Sigmoid colon (tissue), 7 donors: Measurements from ENCODE around the gene ZNF101. TPM values are rescaled to one million over a fixed set of nuclear protein-coding genes. Genes with fewer than 3 reads are reported as not detected.

Source experiments
- DNase-seq: peaks from one replicate; pipeline ENCODE4 v3.0.0-alpha.2; 2019
- H3K27ac ChIP-seq, 4 donors: fragments of 200-600 bp; sonication (generic); one replicate each; pipeline ENCODE4 v1.5.1; 2016 to 2019; ENCODE audit warnings: mild to moderate bottlenecking in 1 of 4
- H3K27me3 ChIP-seq, 3 donors: fragments of 200-600 bp; sonication (generic); one replicate each; pipeline ENCODE4 v1.5.1; 2019; ENCODE audit warnings: mild to moderate bottlenecking in 1 of 3
- H3K36me3 ChIP-seq, 4 donors: fragments of 200-600 bp; sonication (generic); one replicate each; pipeline ENCODE4 v1.5.1; 2016 to 2019
- H3K4me1 ChIP-seq, 4 donors: fragments of 200-600 bp; sonication (generic); one replicate each; pipeline ENCODE4 v1.5.1; 2017 to 2019
- H3K4me3 ChIP-seq, 4 donors: fragments of 200-600 bp; sonication (generic); one replicate each; pipeline ENCODE4 v1.5.1; 2017 to 2019; ENCODE audit warnings: mild to moderate bottlenecking in 2 of 4, moderate library complexity in 1 of 4
- H3K9me3 ChIP-seq, 4 donors: fragments of 200-600 bp in 3 of 4; sonication (generic) in 3 of 4; one replicate each; pipeline versions ENCODE4 v1.5.1 to v1.6.1; 2013 to 2019
- CTCF ChIP-seq, 4 experiments: fragments of 450-650 bp in 3 of 4; fragments of 200-600 bp in 1 of 4; IDR thresholded peaks; one replicate each; pipeline ENCODE4 v1.5.1; 2016 to 2019; ENCODE audit warnings: antibody characterized with exemption in 4 of 4, mild to moderate bottlenecking in 3 of 4, moderate library complexity in 2 of 4
- EP300 ChIP-seq, 4 donors: sonication (generic); formaldehyde crosslinking; IDR thresholded peaks; one replicate each; pipeline ENCODE4 v1.6.1; 2017; ENCODE audit warnings: antibody characterized with exemption in 4 of 4
- POLR2A ChIP-seq, 2 donors: fragments of 450-650 bp; IDR thresholded peaks; one replicate each; pipeline ENCODE4 v1.6.1; 2016; ENCODE audit warnings: antibody characterized with exemption in 2 of 2, mild to moderate bottlenecking in 2 of 2, moderate library complexity in 2 of 2
- POLR2AphosphoS5 ChIP-seq, 4 donors: sonication (generic); formaldehyde crosslinking; IDR thresholded peaks; one replicate each; pipeline ENCODE4 v1.6.1; 2017; ENCODE audit warnings: antibody characterized with exemption in 4 of 4
- WGBS, 2 donors: extraction: QIAGEN DNeasy Blood & Tissue Kit; methylation state at CpG; one replicate each; pipeline ENCODE4 v1.1.7; 2013; 5-methylcytosine and 5-hydroxymethylcytosine counted together
- intact Hi-C: fragments of 100-400 bp; cut with DNase I; formaldehyde crosslinking; loops from one replicate; pipeline ENCODE4 v1.15.1; 2023
- polyA plus RNA-seq, 3 donors: library from polyadenylated mRNA; stranded (reverse); fragments of 200-250 nt; gene quantifications; one replicate each; pipeline ENCODE4 v1.2.3, GENCODE V29; 2013
- total RNA-seq, 4 donors: library from RNA; depleted of rRNA; stranded (reverse); fragments of >200 nt; gene quantifications; one replicate each; pipeline ENCODE4 v1.1.0, GENCODE V29; 2016
- donor health status: healthy with polysubstance abuse.
- donor health status: Bipolar disorder and iron deficiency.
- donor health status: healthy.

Gene ZNF101
- 1 to 10 TPM; 4.7 to 6.4 (median 5.7) TPM for total RNA-seq
- polyA plus RNA-seq = 10 to 100 TPM in 2 of 3 donors, 1 to 10 TPM in 1; 9.9 to 24.2 (median 10.2) TPM

- Histone ChIP-seq H3K36me3 (no peaks in the 10 kb centered on the region), H3K9me3 (no peaks in the 10 kb centered on the region), H3K27me3 (no peaks in the 10 kb centered on the region), H3K4me1 (peaks cover 0 to 26% (median 16%) of the 10 kb centered on the region in 4 donors), H3K27ac (peak within 1 kb of the TSS; percentile 78 to 83 (median 80)), H3K4me3 (peak within 1 kb of the TSS; percentile 61 to 85 (median 78))
- WGBS, 2 donors = 4 to 11% methylated on average over 36 of the region's 36 CpGs
- TF ChIP-seq POLR2A (IDR thresholded peaks at IDR 0.05) (peak in 1 of 2 donors; percentile 10), EP300 (IDR thresholded peaks at IDR 0.05) (no peak), POLR2AphosphoS5 (IDR thresholded peaks at IDR 0.05) (peak; percentile 18 to 70 (median 60)), CTCF (IDR thresholded peaks at IDR 0.05) (no peak)
- intact Hi-C loops = loop anchor here (5.0 to 10.0 kb wide), 5 partner anchors 64 to 604 kb away; partner anchors contain the start of genes GATAD2A, SLC25A42, ZNF14 and ZNF506
- DNase-seq = peak; percentile 96
Observed at GRCh38 chr19:19668230-19669012, at the start of gene ZNF101. TSS of gene ZNF101 (plus strand) at chr19:19668839. CDS start at chr19:19668964, 125 bp downstream.

- no peak overlapping the region for H3K4me3 ChIP-seq
- peaks cover 0 to 10% (median 0%) of the 10 kb centered on the region in 4 donors for H3K4me1 ChIP-seq
- intact Hi-C loops = no loop called here
- no peaks in the 10 kb centered on the region for H3K9me3 ChIP-seq
- no peak overlapping the region for H3K27ac ChIP-seq
- DNase-seq = no peak
- WGBS, 2 donors = 36 to 64% methylated on average over 21 of the region's 21 CpGs
- peaks cover 8 to 51% (median 36%) of the 10 kb centered on the region in 3 donors for H3K27me3 ChIP-seq
- no peaks in the 10 kb centered on the region for H3K36me3 ChIP-seq
- TF ChIP-seq CTCF (IDR thresholded peaks at IDR 0.05) = no peak
- no peak for TF ChIP-seq POLR2A (IDR thresholded peaks at IDR 0.05)
- TF ChIP-seq POLR2AphosphoS5 (IDR thresholded peaks at IDR 0.05) = no peak
Observed at GRCh38 chr19:19619181-19619848, 49.3 kb upstream of the ZNF101 start.

GRCh38 chr19:19619849-19620210, 48.8 kb upstream of the ZNF101 start:
- H3K4me1 ChIP-seq = peaks cover 0 to 10% (median 0%) of the 10 kb centered on the region in 4 donors
- DNase-seq = no peak
- H3K36me3 ChIP-seq = no peaks in the 10 kb centered on the region
- H3K27me3 ChIP-seq = peaks cover 8 to 46% (median 36%) of the 10 kb centered on the region in 3 donors
- H3K27ac ChIP-seq = no peak overlapping the region
- 75 to 82% methylated on average over 7 of the region's 7 CpGs for WGBS, 2 donors
- intact Hi-C loops = no loop called here
- TF ChIP-seq CTCF (IDR thresholded peaks at IDR 0.05) (no peak), EP300 (IDR thresholded peaks at IDR 0.05) (no peak), POLR2A (IDR thresholded peaks at IDR 0.05) (no peak), POLR2AphosphoS5 (IDR thresholded peaks at IDR 0.05) (no peak)
- no peaks in the 10 kb centered on the region for H3K9me3 ChIP-seq
- H3K4me3 ChIP-seq = no peak overlapping the region

GRCh38 chr19:19623383-19623782, 45.3 kb upstream of the ZNF101 start:
- no peak for DNase-seq
- Histone ChIP-seq H3K36me3 (no peaks in the 10 kb centered on the region), H3K9me3 (no peaks in the 10 kb centered on the region), H3K4me1 (peaks cover 0 to 17% (median 10%) of the 10 kb centered on the region in 4 donors), H3K27me3 (peaks cover 9 to 35% (median 15%) of the 10 kb centered on the region in 3 donors), H3K4me3 (no peak overlapping the region), H3K27ac (no peak overlapping the region)
- TF ChIP-seq CTCF (IDR thresholded peaks at IDR 0.05) (no peak), EP300 (IDR thresholded peaks at IDR 0.05) (no peak), POLR2A (IDR thresholded peaks at IDR 0.05) (no peak), POLR2AphosphoS5 (IDR thresholded peaks at IDR 0.05) (no peak)
- 80 to 93% methylated on average over 5 of the region's 5 CpGs for WGBS, 2 donors
- intact Hi-C loops = no loop called here
